Measurements from ENCODE around the gene TRA2B.

Gene TRA2B

DNA sequence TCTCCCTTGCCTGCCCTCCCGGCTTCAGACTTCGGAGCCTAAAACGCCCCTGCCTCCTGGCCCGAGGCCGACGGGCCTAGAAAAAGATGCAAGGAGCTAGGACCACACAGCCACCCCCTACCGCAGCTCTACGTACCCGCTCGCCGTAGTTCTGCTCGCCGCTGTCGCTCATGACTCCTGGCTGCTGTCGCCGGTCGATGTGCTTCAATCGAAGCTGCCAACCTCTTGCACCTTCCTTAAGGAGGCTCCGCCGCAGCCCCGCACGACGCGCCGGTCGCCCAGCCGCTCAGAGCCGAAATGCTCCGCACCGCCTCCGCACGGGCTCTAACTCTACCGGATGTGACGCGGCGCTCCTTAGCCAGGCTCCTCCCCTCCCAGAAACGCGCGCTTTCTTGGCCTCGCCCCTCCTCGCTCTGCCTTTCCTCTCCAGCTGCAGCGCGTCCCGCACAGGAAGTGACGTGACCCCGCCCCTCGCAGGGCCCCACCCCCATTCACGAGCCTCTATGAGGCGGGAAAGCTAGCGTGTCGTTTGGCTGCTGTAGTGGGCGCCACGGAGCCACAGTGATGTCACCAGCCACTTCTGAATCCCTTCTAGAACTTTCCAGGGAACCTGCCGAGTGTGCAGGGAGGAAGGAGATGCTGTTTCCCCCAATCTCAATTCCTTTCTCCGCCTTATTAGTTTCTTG is at the start of gene TRA2B:
Gene TRA2B (minus strand): TSS at position 326 of the 686 bp plus-strand sequence. CDS start 154 bp downstream, at position 172.
- peak; percentile 100 for DNase-seq

DNA sequence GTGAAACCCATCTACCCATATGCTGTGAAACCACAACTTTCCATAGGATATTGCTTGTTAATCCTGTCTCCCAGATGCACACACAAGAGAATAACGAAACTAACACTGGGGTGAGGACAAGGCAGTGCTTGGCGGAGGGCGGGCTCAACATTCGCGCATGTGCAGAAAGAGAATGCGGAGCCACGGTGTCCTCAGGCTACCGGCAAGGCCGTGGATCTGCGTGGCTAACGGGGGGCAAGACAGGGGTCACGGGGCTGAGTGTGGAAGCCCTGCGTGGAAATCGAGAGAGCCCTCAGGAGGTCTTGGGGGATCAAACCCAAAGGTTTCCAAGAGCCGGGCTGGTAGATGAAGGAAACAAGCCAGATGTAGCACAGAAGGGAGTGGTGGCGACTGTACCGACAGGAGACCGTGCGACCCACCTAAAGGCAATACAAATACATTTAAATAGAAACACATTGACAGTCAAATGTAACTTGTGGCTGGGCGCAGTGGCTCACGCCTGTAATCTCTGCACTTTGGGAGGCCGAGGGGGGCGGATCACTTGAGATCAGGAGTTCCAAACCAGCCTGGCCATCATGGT is 48.5 kb upstream of the TRA2B start:
- no peak for DNase-seq

DNA sequence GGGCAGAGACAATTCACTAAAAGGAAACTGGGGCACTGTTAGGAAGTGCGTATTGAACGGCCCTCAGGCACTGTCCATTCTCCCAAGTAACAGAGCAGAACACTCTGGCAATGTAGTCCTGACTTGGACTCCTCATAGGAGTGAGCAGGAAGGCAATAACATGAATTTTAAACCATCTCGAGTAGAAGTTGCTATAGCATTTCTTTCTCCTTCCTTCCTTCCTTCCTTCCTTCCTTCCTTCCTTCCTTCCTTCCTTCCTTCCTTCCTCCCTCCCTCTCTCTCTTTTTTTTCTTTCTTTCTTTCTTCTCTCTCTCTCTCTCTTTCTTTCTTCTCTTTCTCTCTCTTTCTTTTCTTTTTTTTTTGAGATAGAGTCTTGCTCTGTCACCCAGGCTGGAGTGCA is 46.4 kb upstream of the TRA2B start:
- no peak for DNase-seq

DNA sequence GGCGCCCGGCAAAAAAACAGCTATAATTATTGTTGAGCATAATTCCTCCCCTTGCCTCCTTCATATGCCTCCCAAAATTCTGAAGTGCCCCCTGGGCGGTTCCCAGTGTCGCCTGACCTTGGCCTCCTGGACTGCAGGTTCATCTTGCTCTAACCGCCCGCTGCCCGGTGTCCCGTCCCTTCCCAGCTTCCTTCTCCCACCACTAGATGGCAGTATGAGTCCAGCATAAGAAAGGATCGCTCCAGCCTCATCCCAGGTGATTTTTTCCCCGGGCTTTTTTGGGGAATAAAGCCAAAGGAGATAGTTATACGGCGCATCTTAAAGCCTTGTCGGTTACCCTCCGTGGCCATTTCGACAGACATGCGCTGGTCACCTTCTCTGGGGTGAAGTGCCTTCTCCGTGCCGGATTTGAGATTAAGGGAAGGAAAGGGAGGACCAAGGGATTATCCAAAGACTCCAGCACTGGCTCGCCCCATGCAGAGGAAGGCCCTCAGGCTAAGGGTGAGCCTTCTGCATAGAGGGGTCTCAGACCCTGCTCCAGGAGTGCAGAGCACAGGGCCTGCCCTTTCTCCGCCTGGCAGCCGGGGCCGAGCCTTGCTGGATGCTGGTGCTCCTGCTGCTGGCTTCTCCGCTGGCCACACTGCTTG is 45.8 kb upstream of the TRA2B start:
- DNase-seq: peak; percentile 92

DNA sequence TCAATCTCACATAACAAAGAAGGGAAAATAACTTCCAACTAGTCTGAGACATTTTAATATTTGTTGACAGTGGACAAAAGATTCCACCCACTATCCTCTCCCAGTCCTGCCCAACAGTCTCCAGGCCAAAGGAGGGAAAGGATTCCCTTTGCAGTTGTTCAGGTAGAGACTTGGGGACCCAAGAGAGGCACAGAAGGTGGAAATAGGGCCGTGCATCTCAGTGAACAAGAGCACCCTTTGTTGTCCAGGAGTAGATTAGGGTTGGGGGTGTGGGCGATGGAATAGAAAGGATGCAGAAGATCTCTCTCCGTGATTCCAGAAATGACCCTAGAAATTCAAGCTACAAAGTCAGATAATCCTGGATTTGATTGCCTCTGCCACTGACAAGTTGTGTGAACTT is 44.8 kb upstream of the TRA2B start:
- DNase-seq: no peak

DNA sequence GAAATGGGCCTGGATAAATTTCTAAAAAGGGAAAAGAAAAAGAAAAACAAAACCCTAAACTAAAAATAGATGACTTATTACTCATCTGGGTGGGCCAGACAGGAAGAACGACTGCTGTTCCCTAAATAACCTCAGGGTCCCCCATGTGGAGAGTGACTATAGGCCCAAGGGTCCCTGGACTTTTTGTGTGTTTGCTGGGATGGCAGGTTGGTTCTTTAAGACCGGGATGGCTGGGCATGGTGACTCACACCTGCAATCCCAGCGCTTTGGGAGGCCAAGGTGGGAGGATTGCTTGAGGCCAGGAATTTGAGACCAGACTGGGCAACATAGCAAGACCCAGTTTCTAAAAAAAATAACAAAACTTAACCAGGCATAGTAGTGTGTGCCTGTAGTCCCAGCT is 43.8 kb upstream of the TRA2B start:
- no peak for DNase-seq

DNA sequence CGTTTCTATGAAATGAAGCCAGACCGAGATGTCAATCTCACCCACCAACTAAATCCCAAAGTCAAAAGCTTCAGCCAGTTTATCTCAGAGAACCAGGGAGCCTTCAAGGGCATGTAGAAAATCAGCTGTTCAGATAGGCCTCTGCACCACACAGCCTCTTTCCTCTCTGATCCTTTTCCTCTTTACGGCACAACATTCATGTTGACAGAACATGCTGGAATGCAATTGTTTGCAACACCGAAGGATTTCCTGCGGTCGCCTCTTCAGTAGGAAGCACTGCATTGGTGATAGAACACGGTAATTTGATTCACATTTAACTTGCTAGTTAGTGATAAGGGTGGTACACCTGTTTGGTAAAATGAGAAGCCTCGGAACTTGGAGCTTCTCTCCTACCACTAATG is 41.9 kb upstream of the TRA2B start:
- peak; percentile 20 for DNase-seq

DNA sequence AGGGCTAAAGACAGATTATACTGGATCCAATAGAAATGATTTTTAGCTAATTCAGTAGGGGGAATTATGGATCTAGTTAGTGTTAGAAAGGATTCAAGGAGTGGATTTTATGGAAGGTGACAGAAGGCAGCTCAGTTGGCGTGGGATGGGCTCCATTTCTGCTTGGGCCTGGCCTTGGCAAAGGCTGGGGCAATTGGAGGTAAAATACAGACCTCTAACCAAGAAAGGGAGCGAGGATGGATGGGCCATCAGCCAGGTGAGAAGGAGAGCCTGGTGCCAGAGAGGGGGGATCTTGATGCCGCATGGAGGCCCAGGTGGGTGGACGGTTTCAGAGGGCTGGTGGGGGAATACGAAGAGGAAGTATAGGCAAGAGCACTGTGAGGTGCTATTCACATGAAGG is 40.7 kb upstream of the TRA2B start:
- DNase-seq: no peak

DNA sequence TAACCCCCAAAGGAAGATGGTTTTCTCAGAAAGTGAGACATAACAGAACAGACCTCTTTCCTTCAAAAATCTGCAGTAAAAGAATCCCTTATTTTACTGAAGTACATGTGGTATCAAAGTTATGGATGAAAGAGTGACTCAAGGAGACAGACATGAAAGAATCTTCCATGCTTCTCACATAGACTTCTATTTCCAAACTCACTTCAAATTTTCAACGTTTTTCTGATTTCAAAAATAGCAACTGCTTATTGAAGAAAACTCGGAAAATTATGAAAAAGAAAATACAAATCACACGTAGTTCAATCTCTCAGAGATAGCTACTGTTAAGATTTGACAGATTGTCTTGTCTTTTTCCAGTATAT is 39.8 kb upstream of the TRA2B start:
- no peak for DNase-seq

DNA sequence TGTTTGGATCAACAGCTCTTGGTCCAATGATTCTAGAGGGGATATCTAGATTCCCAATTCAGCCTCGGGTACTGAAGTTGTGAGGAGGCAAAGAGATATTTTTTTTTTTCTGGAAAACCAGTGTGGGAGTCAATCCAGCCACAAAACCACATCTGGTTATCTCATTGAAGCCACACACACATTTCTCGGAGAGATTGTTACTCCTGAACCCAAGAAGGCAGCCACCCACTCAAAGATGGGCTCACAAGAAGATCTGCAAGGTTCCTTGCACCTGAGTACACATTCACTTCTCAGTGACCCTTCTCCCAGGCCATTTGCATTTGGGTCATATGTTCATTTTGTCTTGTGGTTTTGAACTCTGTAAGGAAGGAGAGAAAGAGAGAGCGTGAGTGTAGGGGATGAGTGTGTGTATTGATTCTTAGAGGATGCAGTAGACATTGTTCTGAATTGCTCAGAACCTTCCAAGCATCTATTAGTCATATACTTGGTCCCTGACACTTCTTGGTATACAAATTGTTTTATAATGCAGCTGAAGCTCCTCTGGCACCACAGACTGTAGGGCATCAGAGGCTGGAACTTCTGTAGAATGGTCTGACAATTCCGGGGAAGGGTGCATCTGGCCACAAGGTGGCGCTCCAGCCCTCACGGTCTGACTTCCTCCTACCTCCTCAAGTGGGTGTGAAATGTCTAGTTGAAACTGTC is 39.3 kb upstream of the TRA2B start:
- DNase-seq: peak; percentile 77

DNA sequence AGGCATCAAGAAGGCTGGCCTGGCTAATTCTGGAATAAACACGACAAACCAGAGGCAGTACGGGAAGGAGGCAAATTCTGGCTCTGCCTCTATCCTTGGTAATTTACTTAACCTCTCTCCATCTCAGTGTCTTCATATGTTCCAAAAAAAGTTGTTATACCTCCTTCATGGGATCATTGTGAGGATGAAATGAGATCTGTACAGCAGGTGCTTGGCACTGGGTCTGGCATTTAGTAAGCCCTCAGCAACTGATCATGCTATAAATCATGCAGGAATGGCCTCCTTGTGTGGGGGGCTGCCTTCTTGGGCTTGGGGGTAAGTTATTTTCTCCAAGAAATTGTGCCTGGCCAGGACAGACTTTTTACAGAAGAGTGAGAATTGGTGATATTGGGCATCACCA is 38.3 kb upstream of the TRA2B start:
- DNase-seq: no peak

DNA sequence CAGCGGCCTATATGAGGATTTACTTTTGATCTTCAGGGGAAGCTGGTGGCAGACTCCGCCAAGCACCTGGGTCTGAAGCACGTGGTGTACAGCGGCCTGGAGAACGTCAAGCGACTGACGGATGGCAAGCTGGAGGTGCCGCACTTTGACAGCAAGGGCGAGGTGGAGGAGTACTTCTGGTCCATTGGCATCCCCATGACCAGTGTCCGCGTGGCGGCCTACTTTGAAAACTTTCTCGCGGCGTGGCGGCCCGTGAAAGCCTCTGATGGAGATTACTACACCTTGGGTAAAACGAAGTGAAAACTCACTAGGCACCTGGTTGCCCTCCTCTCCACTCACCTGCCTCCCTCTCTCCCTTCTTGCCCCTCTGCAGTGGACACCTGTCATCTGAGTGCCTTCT is 33.8 kb upstream of the TRA2B start:
- DNase-seq: no peak

DNA sequence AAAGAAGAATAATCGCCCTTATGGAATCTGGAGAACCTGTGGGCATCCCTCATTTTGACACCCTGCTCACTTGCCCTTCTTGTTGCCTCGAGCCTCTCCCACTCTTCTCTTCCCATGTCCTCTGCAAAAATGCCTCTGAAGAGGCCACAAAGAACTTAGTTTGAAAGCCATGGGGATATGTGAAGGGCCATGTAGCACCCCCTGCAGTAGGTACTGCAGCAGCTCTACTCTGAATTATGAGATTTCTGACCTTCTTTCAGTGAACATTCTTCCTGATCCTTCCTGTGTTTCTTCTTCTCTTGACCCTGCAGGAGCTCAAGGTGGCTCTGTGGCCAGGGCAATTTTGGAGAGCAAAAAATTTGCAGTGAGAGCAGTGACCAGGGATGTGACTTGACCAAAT is 30.4 kb upstream of the TRA2B start:
- DNase-seq: no peak

DNA sequence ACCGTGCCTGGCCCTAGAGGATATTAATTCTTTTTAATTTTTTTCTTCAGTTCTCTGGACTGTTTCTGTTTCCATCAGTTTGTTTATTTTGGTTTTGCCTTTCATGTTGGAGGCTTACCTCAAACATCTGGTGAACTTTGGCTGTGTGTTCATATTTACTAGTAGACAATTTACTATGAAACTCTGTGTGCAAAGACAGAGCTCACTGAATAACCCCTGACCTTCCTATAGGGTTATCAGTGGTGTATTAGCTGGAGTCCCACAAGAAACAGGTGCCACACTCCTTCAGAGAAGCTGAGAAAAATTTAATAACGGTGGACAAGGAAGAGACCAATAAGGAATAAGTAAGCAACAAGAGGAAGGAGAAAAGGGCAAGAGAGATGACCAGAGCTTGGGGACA is 28.8 kb upstream of the TRA2B start:
- no peak for DNase-seq

DNA sequence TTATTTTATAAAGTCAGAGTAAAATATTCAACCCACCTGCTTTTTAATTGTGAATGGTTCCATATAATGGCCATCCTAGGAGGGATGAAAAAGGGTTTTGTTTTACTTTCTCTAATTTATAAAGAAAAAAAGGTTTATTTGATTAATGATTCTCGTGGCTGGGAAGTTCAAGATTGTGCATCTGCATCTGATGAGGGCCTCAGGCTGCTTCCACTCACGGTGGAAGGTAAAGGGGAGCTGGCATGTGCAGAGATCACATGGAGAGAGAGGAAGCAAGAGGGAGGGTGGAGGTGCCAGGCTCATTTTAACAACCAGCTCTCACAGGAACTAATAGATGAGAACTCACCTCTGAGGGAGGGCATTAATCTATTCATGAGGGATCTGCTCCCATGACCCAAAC is 27.7 kb upstream of the TRA2B start:
- no peak for DNase-seq

DNA sequence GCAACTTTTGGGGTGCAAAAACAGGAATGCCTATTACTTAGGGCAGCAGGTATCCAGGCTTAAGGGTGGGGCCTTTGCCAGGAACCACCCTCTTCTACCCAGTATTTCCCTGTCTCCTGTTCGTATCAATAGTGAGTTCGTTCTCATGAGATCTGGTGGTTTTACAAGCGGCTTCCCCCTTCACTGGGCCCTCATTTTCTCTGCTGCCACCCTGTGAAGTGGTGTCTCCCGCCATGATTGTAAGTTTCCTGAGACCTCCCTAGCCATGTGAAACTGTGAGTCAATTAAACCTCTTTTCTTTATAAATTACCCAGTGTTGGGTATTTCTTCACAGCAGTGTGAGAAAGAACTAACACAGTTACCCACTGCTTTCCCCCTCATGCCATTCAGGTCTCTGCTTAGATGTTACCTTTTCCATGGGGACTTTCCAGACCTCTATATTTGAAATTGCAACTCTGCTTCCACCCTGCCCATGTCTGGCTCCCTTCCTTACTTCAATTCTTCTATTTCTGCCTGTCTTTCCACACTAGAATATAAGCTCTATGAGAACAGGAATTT is 23.9 kb upstream of the TRA2B start:
- no peak for DNase-seq

DNA sequence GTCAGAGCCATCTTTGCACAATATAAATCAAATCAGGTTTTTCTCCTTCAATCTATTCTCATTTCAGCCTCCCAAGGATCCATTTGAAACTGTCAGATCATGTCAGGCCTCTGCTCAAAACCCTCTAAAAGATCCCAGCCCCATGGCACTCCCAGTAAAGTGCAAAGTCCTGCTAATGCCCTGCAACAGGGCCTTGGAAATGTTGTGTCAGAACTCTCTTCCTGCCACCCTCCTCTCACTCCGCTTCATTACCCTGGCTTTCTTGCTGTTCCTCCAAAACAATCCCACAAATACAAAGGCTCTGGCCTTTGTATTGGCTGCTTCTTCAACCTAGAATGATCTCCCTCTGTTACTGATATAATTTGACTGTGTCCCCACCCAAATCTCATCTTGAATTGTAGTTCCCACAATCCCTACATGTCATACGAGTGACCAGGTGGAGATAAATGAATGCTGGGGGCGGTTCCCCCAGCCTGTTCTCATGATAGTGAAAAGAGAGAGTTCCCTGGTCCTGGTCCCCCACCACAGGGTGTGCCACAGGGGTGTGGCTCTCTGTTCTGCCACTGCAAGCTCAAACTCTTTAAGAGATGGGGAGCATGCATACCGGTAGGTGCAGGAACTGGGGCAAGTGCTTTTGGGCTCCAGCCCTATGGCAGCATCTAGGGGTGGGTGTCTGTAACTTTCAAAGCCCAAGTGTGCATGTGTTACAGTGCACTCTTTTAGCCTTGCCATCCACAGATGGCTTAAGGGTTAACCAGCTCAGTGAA is 22.9 kb upstream of the TRA2B start:
- DNase-seq: no peak

DNA sequence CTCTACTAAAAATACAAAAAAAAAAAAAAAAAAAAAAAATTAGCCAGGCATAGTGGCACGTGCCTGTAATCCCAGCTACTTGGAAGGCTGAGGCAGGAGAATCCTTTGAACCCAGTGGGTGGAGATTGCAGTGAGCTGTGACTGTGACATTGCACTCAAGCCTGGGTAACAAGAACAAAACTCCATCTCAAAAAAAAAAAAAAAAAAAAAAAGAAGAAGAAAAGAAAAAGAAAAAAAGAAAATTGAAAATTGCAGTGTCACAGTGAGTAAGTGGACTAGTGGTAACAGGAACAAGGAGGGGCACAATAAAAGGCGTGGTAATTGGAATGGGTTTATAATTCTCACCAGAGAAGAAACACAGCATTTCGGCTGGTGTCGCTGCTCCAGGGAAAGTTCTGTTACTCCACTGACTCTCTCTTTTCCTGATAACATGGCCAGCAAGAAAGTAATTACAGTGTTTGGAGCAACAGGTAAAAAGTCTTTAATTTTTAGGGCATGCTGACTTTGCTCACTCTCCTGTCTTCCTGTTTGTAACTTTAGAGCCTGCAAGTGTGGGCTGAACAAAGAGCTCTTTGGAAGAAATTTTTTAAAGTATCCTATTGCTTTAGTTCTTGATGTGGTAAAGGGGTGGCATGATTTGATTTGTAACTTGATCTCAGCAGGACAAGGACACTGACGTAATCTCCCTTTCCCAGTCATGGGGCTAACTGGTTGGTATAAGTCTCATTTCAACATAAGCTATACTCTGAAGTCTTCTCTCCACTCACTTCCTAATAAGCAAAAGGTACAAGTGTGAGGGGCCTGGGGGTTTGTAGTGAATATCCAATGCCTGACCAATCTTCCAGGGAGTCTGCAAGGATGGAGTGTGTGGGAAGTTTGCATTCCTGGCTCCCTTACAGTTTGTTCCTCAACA is 22.1 kb upstream of the TRA2B start:
- peak; percentile 85 for DNase-seq

DNA sequence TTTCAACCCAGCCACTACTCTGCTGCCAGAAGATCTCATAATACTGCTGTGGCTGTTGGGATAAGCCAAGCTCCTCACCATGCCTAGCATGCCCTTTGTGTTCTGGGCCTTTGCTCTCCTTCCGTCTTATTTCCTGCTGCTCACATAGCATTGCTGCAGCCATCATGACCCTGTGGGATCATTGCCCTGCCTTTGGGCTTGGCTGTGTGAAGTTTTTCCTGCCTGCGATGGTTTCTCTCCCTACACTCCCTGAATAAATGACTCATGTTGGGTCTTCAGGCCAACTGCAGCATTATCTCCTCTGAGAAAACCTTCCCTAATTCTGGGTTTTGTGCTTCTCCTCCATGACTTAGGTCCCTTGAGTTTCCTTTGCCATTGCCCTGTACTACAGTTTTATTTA is 20.8 kb upstream of the TRA2B start:
- no peak for DNase-seq

DNA sequence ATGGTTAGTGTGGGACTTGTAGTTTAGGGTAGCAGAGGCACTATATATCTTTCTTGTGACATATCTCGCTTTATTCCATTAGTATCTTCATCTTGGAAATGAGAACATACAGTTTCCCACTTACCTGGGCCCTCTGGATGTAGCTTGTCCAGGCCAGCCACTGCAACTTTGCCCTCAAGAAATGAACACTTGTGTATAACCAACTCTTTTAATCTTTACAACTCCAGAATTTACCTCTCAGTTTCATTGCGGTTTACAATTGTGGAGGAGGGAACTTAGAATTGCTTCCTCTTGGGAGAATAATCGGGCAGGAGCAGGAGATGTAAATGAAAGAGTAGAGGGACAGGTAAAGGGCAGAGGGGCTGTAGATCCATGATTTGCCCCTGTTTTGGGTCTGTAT is 18.4 kb upstream of the TRA2B start:
- DNase-seq: no peak

DNA sequence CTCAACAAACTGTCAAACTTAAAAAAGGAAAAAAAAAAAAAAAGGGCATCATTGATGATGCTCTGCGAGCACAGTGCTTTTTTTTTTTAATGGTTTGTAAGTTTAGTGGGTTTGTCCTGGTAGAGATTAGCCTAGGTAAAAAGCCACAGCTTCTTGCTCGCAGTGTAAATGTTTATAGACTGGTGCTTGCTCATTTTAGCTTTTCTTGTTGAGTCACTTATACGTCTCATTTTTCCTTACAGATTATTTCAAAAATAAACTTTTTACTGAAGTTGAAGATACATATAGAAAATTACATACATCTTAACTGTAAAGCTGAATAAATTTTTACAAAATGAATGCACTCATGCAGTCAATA is 16.5 kb upstream of the TRA2B start:
- DNase-seq: no peak

DNA sequence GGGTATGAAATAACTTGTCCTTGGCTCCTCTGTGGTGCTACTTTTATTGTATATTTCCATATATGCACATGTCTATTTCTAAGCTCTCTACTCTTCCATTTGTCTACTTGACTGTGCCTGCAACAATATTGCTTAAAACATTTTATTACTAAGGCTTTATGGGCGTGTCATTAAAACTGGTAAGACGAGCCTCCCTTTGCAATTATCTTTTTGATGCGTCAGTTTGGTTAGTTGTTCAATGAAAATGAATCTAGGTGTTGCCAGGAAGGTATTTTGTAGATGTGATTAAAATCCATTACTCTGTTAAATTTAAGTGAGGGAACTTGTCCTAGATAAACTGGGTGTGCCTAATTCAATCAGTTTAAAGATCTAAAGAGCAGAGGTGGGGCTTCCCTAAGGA is 12.9 kb upstream of the TRA2B start:
- no peak for DNase-seq
